NCI-H510A (cell line): ENCODE measurements around the gene ZNF431.
"Not testable (repeated sequence)": the region's sequence is repeated elsewhere in the genome, so short reads cannot be mapped to it uniquely, and the experiment has no call there.

ENCODE experiments used
- DNase-seq: peaks from one replicate; lab custom pipeline; 2025; lab: John Stamatoyannopoulos, UW

Gene ZNF431

GRCh38 chr19:21147540-21147939 lies 5.7 kb downstream of the ZNF431 start:
- no peak for DNase-seq

GRCh38 chr19:21148681-21149080 lies 6.8 kb downstream of the ZNF431 start:
- no peak for DNase-seq

DNA sequence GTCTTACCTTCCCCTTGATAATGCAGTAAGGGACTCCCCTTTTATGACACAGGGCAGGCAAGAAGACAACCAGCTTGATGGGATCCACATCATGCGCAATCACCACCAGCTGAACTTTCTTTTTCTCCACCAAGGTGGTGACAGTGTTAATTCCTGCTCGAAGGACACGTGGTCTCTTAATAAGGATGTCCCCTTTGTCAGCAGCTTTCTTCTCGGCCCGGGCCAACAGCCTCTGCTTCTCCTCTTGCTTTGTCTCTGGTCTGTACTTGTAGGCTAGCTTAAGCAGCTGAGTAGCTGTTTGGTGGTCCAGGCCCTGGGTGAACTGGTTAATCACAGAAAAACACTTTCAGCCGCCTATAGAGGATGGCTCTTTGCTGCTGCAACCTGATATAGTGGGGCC lies 8.0 kb downstream of the ZNF431 start:
- DNase-seq, result no peak

DNA sequence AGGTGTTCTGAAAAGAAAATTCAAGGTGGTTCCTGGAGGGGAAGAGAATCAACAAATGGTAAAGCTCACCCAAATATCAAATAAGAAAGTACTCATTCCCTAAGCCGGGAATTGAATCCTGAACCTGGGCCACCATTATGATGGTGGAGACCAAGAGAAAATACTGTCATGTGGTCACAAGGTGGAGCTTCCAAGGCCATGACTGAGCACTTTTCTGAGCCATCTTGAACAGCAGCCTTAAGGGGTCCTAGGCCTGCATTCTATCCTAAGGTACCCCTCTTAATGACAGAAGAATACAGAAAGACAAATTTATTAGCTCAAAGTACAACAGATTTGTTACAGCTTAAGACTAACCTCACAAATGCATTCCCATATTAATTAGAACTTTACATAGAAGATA lies 9.6 kb downstream of the ZNF431 start:
- DNase-seq, result no peak

DNA sequence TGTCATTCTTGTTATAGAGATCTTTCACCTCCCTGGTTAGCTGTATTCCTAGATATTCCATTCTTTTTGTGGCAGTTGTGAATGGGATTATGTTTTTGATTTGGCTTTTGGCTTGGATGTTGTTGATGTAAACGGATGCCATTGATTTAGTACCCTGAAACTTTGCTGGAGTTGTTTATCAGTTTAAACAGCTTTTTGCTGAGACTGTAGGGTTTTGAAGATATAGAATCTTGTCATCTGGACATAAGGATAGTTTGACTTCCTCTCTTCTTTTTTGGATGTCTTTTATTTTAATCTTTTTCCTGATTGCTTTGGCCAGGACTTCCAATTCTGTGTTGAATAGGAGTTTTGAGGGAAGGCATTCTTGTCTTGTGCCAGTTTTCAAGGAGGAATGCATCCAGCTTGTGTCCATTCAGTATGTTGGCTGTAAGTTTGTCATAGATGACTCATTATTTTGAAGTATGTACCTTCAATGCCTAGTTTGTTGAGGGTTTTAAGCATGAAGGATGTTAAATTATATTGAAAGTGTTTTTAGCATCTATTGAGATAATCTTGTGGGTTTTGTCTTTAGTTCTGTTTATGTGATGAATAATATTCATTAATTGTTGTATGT lies 16.8 kb downstream of the ZNF431 start:
- DNase-seq, result no peak

DNA sequence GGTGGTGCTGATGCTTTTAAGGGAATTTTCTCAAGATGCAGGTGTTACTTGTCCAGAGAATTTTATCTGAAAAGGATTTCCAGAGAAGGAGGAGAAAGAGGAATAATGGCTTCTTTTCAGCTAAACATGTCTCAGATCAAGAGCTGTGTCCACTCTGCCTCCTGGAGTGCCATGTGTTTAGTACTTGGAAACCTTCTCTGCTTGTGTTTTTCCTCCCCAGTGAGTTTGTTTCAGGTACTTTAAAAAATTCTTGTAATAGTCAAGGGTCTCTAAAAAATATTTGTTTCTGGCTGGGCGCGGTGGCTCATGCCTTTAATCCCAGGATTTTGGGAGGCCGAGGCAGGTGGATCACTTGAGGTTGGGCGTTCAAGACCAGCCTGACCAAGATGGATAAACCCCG lies 22.7 kb downstream of the ZNF431 start:
- DNase-seq, result no peak

DNA sequence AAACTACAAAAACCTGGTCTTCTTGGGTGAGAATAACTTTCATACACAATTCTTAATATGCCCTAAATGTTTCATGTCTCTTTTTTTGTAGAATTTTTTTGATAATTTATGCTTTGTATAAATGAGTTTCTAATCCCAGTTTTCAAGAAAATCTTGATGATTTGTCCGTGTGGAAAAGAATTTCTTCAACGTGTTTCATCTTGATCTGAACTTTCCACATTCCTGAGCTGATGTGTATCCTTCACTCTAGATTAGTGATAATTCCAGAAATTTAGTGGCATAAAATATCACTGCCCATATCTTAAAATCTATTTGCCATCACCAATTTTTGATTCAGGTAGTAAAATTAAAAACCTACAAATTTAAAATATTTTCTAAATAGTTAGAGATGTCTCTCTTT lies 24.6 kb downstream of the ZNF431 start:
- no peak for DNase-seq

DNA sequence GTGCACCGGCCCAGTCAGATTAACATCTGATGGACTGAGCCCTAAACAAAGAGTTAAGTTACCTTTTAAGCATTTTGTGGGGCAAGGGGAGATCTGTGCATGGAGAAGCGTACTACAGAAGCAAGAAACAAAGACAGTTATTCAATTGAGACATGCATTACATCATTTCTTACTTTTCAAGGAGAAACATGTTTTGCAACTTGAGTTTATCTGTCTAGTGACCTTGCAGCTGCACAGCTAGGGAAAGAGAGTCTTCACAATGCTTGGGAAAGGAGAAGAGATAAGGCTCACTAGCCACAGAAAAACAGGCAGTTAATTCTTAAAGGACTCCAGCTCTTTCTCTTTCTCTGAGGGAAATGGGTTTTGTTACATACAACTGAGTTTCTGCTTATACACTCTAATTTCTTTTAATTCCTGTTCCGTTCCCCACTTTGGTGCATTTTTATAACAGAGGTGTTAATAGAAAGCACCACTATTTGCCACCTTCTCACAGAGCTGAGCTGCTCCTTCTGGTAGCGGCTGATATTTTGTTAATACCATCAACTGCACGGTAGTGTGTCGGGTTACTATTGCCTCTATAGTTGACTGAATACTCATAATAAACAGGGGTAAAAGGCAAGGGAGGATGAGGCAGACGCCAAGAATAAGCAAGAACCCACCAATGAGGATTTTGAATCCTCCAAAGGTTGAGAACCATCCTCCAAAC lies 55.9 kb downstream of the ZNF431 start:
- no peak for DNase-seq

GRCh38 chr19:21202865-21203494 lies 61.1 kb downstream of the ZNF431 start:
- no peak for DNase-seq

DNA sequence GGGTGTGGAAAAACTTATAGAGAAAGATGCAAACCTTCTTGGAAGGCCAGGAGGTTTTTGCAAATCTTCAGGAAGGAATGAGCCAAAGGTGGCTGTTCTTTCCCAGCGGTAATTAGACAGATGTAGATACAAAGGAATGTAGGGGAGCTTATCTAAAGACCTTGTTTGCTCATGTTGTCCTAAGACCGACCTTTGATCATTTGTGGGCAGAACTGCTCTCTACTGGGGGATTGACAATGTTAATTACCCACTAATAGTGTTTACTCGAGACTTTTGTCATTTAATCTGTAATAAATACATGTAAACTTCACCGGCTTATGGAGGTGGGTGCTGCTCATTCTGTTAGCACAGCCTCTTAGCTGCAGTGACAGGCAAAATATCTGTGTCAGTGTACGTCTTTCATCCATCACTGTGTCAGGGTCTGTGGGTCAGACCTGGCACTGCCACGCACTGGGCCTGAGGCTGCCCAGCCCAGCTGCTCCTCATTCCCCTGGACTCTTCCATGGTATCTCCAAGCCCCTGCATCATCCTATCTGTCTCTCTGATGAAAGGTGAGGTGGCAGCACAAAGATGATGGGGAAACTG lies 68.3 kb downstream of the ZNF431 start:
- no peak for DNase-seq

- DNase-seq, result no peak
Measured at GRCh38 chr19:21221693-21222092, 79.9 kb downstream of the ZNF431 start.

- not testable (repeated sequence) for DNase-seq
Measured at GRCh38 chr19:21229938-21230337, 88.1 kb downstream of the ZNF431 start.

- DNase-seq, result no peak
Measured at GRCh38 chr19:21233691-21234090, 91.9 kb downstream of the ZNF431 start.

DNA sequence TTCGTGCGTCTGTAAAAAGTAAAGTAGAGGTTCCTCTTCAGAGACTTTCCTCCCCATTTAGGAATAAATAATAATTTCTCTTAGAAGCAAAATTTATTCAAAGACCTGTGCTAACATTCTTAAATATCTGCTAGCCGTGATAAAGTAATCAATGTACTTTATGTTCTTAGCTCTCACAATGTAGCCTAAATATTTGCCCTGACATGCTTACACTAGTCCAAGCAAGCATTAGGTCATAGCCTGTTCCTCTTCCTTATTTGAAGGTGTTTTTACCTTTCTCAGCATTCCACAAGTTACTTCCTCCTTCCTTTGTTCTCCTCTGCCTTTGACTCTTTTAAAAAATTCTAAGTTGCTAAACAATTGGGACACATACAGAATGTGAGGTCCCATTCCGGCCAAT lies 94.9 kb downstream of the ZNF431 start:
- DNase-seq, result not testable (repeated sequence)

GRCh38 chr19:21238670-21239069 lies 96.8 kb downstream of the ZNF431 start:
- DNase-seq, result no peak
